Raji (cell line): Measurements from ENCODE around the gene IGFLR1.

ENCODE experiments used
- POLR2A ChIP-seq: IDR thresholded peaks from 2 replicates; pipeline ENCODE4 v1.6.1; 2011; ENCODE audit warnings: low read depth, low read length, control low read depth; ENCODE audit not compliant: insufficient read depth

Gene IGFLR1

GRCh38 chr19:35715355-35715809 is 26.9 kb downstream of the IGFLR1 start:
- TF ChIP-seq POLR2A = peak; percentile 12; the same call in 1 of the 2 replicates

GRCh38 chr19:35714601-35715354 is 27.5 kb downstream of the IGFLR1 start:
- peak; percentile 28; the same call in 1 of the 2 replicates for TF ChIP-seq POLR2A

GRCh38 chr19:35713904-35714495 is 28.3 kb downstream of the IGFLR1 start:
- TF ChIP-seq POLR2A = no peak

GRCh38 chr19:35713506-35713850 is 28.8 kb downstream of the IGFLR1 start:
- TF ChIP-seq POLR2A = no peak

- peak; percentile 82 for TF ChIP-seq POLR2A
These were observed 29.4 kb downstream of the IGFLR1 start for GRCh38 chr19:35712567-35713505.

- TF ChIP-seq POLR2A = no peak; the same call in none of the 2 replicates
These were observed 31.2 kb downstream of the IGFLR1 start for GRCh38 chr19:35710784-35711723.

- TF ChIP-seq POLR2A = no peak
These were observed 33.9 kb downstream of the IGFLR1 start for GRCh38 chr19:35708391-35708790.

- TF ChIP-seq POLR2A = no peak
These were observed 38.0 kb downstream of the IGFLR1 start, which contains the start of gene ZBTB32 for GRCh38 chr19:35704218-35704617. Gene ZBTB32, plus strand, starts transcription at chr19:35704558. Its CDS starts 10,069 bp downstream, at chr19:35714627.

GRCh38 chr19:35703343-35703742 is 38.9 kb downstream of the IGFLR1 start:
- TF ChIP-seq POLR2A = no peak

GRCh38 chr19:35702223-35703012 is 39.8 kb downstream of the IGFLR1 start:
- peak; percentile 78 for TF ChIP-seq POLR2A

- no peak for TF ChIP-seq POLR2A
These were observed 45.4 kb downstream of the IGFLR1 start for GRCh38 chr19:35696835-35697234.

GRCh38 chr19:35695895-35696422 is 46.3 kb downstream of the IGFLR1 start:
- no peak for TF ChIP-seq POLR2A
